HG03064 (cell line): ENCODE measurements around the gene DPP10.

Experiments
- ATAC-seq: cut with Tn5 transposase; IDR thresholded peaks from one replicate; pipeline ENCODE4 v1.9.1; 2021; ENCODE audit warnings: low read depth; ENCODE audit not compliant: unreplicated experiment

The DPP10 gene

DNA sequence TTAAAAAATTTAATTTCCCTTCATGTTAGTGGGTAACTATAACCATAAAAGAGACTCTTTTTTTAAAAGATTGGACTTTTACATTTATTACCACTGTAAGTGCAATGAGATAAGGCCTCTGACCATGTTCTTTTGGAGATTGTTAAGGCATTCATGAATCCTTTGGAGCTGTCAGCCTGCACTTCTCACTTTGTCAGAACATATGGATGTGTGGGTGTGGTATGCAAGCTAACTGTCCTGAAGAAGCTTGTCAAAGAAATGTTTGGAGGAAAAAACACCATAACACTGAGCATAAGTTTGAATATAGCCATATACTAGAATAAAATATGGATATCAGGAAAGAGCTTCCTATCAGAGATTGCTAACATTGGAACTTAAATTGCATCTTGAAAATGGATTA is 754.1 kb downstream of the DPP10 start:
- ATAC-seq = no peak

GRCh38 chr2:115199966-115200365 is 757.5 kb downstream of the DPP10 start:
- ATAC-seq = no peak

GRCh38 chr2:115201386-115201785 is 758.9 kb downstream of the DPP10 start:
- ATAC-seq = no peak

DNA sequence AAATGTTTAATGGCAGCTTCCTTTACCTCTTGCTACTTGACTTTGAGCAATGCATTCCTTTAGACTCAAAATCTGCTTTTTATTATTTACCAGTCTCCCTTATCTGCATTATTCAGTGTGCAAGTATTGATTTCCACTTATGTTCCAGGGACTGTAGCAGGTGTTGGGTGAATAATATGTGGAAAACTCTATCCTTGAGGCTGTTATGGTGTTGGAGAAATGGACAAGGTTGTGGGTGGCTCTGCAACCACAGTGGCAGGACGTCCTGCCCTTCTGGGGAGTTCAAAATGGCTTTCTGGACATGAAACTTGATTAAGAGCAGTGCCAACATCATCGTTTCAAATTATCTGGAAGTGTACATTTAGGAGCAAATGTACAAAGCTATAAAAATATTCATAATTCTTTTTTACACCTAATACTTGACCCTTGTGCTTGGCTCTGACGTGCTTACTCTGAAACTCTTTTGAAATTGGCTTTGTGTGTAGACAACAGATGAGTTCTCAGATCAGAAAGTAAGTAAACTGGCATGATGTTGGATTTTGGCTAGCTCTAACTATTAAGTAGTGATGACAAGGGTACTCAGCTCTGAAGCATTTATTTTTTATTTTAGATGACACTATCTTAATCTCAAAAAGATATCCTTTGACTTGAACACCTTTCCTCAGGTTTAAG is 766.2 kb downstream of the DPP10 start:
- ATAC-seq = no peak

DNA sequence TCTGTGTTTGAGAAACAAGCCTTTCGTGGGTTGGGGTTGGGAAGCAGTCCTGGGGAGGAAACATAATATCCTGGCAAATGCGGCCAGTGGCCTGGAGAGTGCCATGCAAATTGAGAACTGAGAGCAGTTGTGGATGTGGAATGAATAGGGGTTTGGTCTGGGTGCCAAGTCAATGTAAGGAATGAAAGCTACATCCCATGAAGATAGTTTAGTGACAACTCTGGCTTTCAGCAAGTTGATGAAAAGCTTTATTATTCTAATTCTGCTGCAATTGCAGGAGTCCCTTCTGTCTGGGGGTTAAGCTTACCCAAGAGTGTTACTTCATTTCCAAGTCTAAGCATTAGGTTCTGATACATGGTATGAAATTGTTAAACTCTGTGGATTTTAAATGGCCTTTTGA is 771.6 kb downstream of the DPP10 start:
- no peak for ATAC-seq

DNA sequence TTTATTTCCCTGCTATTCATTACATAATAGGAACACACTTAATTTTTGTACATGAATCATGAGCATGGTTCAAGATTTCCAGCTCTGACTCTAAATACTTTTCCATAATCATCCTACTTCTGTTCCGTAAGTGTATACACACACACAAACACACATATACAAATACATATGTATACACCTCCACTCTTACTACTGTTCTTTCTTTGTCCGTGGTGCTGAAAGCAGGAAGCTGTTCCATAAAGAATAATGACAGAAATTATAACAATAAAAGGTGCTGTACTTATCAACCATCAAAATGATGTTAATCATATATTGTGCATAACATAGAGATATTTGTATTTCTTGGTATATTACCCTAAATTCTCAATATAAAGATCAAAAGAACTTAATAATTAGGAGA is 776.9 kb downstream of the DPP10 start:
- no peak for ATAC-seq

- no peak for ATAC-seq
Observed at GRCh38 chr2:115234186-115234585, 791.7 kb downstream of the DPP10 start.

DNA sequence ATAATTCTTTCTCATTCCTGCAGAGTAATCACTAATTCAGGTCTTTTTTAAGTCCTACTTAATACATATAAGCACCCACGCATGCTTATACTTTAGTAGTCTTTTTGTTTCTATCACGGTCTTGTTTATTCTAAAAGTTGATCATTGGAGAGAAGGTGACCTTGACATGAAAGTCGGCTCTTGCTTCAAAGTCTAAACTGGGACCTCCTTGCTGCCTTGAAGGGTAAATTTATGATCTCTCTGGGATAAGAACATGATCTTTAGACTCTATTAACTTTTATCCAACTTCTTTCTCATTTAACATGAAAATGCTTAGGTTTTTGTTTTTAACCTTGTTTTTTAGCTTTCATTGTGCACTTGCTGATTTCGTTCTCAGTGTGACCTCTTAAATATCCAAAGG is 792.3 kb downstream of the DPP10 start:
- ATAC-seq = no peak

GRCh38 chr2:115248066-115248465 is 805.6 kb downstream of the DPP10 start:
- no peak for ATAC-seq

DNA sequence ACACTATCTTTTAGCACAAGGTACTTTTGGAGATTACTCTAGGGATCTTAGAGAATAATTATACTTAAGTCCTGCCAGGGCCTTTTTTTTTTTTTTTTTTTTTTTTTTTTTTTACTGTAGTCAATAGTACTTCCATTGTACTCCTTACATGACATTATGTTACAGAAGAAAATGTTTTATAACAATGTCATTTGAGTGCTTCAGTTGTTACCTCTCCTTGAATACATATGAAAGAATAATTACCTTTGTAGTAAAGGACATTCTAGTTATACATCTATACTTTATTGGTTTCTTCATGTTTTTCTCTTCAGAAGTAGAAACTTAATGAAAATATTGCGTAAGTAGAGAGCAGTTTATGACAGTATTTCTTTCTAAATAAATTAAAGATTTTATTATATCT is 834.9 kb downstream of the DPP10 start:
- ATAC-seq = no peak

- ATAC-seq = no peak
Observed at GRCh38 chr2:115285416-115285815, 843.0 kb downstream of the DPP10 start.

DNA sequence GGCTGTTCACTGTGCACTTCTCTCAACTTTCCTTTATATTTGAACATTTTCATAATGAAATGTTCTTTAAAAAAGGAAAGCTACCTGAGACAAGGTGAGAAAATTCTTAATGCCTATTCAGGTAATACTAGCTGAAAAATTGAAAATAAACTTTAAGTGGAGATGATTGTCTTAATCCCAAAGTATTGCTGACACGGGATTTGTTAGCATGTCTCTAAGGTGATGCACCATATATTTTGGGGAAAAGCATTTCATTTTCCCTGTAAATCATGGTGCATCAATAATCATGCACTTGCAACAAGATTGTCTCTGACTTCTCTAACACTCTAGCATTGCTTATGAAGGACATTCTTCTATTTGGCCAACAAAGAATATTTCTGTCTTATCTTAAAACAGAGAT is 848.0 kb downstream of the DPP10 start:
- ATAC-seq = no peak

GRCh38 chr2:115292742-115293141 is 850.3 kb downstream of the DPP10 start:
- ATAC-seq = no peak

GRCh38 chr2:115294999-115295398 is 852.6 kb downstream of the DPP10 start:
- ATAC-seq = no peak

DNA sequence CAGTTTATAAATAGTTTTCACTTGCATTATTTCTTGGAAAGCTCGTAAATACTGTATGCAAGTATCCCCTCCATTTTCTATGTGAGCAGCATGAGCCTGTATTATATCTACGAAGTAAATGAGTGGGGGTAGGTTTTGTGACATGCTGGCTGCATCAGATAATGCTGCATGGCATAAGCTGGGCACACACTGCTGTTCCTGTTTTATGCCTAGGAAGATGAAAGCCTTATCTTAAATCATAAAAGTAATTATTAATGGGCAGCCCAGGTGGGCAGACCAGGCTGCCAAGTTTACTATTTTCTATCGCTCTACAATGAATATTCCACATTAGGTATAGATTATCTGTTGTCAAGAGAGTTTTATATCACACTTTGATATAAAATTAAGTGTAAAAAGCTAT is 854.6 kb downstream of the DPP10 start:
- ATAC-seq = no peak

DNA sequence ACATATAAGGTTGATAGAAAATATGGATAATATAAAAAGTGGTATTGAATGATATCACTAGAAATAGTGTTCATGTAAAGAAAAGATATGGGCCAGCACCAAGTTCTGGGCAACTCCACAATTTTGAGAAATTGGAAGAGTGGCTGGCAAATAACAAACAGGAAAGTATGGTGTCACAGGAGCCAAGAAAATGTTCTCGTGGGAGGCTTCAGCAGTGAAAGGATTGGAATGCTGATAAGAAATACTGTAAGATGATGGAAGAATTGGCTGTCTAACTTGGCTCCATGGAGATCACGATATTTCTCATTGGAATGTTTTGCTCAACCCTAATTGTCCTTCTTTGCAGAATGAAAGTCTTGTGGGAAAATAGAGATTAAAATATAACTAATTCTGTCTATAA is 856.8 kb downstream of the DPP10 start:
- no peak for ATAC-seq

DNA sequence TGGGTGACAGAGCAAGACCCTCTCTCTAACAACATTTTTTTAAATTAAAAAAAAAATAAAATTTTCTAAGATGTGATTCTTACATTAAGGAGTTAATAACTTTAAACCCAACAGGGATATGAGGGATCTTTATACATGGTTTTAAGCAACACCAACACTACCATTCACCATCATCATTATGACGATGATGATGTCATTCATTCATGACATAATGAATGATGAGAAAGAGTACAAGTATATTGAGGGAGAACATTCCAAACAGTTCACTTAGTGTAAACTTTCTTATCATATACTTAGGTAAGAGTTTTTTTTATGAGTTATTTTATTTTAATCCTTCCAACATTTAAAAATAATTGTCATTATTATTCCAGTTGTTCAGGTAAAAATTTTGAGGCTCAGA is 863.3 kb downstream of the DPP10 start:
- no peak for ATAC-seq

DNA sequence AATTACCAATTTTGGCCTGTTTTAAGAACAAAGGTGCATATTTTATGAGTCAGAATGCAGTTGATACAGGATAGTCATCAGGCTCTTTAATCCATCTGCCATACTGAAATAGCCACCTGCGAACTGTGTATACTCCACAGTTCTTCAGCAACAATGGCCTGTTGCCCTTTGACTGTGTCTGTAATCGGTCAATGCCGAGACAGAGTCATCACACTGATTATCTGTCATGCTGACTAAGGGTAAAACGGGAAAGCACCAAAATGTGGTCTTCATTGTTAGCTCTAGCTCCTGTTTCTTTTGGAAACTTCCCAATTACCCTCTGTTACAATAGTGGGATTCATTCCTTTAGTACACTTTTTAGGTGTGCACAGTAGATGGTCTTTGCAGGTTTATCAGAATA is 871.7 kb downstream of the DPP10 start:
- ATAC-seq = no peak

GRCh38 chr2:115327061-115327460 is 884.6 kb downstream of the DPP10 start:
- no peak for ATAC-seq

- ATAC-seq = no peak
Observed at GRCh38 chr2:115359550-115359949, 917.1 kb downstream of the DPP10 start.

- ATAC-seq = no peak
Observed at GRCh38 chr2:115364093-115364492, 921.7 kb downstream of the DPP10 start.

DNA sequence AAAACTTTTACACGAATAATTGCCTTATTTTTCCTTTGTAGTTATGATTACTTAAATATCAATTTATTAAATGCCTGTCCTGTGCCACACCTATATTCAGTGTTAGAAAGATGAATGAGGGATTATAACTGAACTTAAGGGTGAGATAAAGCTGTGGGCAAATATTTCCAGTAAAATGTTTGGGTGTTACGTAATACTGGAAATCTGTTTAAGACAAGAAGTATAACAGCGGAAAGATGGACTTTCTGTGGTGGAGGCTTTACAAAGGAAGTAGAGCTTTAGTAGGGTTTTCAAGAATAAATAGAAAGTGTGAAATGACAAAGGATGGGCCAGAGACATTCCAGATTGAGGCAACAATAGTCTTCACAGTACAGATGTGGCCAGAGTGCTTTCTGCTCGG is 927.0 kb downstream of the DPP10 start:
- no peak for ATAC-seq

- no peak for ATAC-seq
Observed at GRCh38 chr2:115374981-115375380, 932.5 kb downstream of the DPP10 start.
